Left lobe of liver (tissue), 2 donors: Measurements from ENCODE around the gene PHLPP2. TPM values are rescaled to one million over a fixed set of nuclear protein-coding genes. Genes with fewer than 3 reads are reported as not detected.
"Not testable (repeated sequence)": the region's sequence is repeated elsewhere in the genome, so short reads cannot be mapped to it uniquely, and the experiment has no call there.

ENCODE experiments used
- ATAC-seq: fragments of 200-7000 bp; cut with Tn5 transposase; one replicate; pipeline ENCODE4 v1.9.1; 2020; ENCODE audit warnings: mild to moderate bottlenecking, moderate library complexity
- DNase-seq: peaks from one replicate; pipeline ENCODE4 v3.0.0-alpha.2; 2020; ENCODE audit warnings: low spot score
- total RNA-seq: library from RNA; stranded (reverse); gene quantifications from one replicate; pipeline ENCODE4 v1.2.1, GENCODE V29; 2021
- donor health status: DM: no; HTN: no; CAD: no; lungs with moderate emphysema.
- donor health status: DM: no; HTN: yes; CAD: no.

PHLPP2 gene
- total RNA-seq, 1 donor from 2014 or later = 2.6 TPM

DNA sequence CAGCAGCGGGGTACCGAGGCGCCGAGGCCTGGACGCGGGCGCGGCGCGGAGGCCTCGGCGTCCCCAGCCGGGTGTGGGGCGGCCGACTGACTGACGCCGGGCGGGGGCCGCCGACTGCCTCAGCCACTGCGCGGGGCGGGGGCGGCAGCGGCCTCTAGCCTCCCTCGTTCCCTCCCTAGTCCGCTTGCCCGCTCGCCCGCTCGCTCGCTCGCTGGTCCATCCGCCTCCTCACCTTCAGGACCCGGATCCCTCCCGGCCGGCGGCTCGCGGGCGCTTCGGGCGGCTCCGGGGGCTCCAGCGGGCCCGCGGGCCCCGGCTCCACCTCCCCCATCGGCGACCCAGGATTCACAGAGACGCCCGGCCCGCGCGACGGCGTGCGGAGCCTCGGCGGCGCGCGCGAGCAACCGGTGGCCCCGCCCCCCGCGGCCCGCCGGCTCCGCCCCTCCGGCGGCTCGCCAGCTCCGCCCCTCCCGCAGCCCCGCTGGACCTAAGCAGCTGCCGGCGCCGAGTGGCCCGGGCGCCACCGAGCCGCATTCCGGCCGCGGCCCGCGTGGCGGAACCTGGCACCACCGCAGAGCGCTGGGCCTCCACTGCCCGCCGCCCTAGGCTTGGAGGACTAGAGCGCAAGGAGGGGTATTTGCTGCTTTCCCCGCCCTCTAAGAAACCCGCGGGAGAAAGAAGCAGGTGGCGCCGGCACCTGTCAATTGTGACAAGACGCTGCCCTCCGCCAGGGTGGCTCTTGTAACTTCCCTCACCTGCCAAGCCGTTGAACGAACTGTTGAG, 773 bp downstream of the PHLPP2 start:
- peak; percentile 87 for DNase-seq
- peak; percentile 94 for ATAC-seq

- peak; percentile 42 for ATAC-seq
- DNase-seq = peak; percentile 62
These were observed 1.5 kb downstream of the PHLPP2 start for GRCh38 chr16:71722801-71723536.

GRCh38 chr16:71721066-71721740, 3.3 kb downstream of the PHLPP2 start:
- no peak for ATAC-seq

GRCh38 chr16:71712501-71712900, 12.0 kb downstream of the PHLPP2 start:
- ATAC-seq (no peak), DNase-seq (no peak)

More at GRCh38 chr16:71721066-71721740, 3.3 kb downstream of the PHLPP2 start:
- no peak for DNase-seq

DNA sequence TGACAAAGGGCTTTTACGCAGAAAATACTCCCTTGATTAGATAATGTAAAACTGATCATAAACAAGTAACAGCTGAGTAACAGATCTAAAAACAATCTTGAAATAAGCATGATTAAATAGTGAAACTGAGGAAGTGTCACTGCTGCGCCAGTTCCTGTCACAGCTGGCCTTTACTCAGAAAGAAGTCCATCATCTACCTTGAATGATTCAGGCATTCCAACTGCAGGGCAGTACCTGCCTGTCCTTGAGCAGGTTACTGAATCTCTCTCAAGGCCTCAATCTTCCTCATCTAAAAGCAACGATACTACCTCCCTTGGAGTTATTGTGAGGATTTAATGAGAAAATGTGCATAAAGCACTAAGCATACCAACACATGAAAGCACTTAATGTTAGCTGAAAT, 12.7 kb downstream of the PHLPP2 start:
- ATAC-seq = no peak
- no peak for DNase-seq

GRCh38 chr16:71709229-71709781, 15.2 kb downstream of the PHLPP2 start:
- ATAC-seq = no peak

DNA sequence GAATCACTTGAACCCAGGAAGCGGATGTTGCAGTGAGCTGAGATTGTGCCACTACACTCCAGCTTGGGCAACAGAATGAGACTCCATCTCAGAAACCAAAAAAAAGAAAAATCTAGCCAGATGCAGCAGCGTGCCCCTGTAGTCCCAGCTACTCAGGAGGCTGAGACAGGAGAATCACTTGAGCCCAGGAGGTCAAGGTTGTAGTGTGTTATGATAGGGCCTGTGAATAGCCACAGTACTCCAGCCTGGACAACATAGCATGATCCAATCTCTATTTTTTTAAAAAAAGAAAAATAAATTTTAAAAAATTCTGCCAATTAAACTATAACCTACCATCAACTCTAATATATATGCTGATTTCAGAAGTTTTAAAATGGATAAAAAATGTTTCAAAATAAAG, 15.8 kb downstream of the PHLPP2 start:
- DNase-seq (no peak), ATAC-seq (no peak)

More at GRCh38 chr16:71709229-71709781, 15.2 kb downstream of the PHLPP2 start:
- no peak for DNase-seq

DNA sequence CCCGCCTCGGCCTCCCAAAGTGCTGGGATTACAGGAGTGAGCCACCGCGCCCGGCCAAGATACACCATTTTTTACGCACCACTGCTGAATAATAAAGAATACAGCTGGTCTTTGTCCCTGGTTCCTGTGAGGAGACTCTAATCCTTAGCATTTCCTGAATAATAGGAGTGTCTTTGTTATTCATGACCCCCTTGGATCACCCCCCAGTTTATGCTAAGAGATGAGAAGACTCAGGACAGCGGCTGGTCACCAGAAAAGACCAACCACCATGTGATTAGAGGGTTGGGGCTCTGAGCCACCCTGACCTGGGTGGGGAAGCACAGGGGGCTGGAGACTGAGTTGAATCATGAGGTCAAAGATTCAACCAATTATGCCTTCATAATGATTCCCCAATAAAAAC, 17.3 kb downstream of the PHLPP2 start:
- no peak for DNase-seq
- no peak for ATAC-seq

DNA sequence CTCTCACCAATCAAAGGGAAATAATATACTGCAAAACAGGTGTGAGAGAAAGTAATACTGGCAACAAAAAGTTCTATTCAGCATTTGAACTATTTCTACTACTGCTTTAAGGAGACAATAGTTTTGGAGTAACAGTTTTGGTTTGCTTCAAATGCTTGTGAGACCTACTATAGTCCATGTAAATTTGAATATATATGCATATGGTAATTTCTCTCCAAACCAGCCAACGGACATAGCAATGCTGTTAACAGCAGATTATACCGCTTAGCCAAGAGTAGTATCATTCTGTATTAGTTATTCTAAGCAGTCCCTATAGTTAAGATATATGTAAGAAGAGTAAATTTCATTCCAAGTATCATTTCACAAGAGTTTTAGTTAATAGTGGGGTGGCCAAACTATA, 18.5 kb downstream of the PHLPP2 start:
- DNase-seq (no peak), ATAC-seq (no peak)

DNA sequence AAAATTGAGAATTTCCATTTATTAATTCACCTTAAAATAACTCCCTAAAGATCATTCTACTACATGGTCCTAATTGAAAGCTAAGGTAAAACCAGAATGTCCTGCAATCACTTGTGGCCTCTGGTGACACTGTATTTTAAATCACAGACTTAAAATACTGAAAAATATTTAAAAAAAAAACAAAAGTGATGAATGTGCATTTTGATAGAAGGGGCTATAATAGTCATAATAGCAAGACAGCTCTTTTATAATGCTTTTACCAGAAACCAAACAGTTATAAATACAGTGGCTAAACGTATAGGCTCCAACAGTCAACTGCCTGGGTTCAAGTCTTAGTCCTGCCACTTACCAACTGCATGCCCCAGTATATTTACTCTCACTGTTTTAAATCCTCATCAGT, 21.2 kb downstream of the PHLPP2 start:
- DNase-seq = no peak

DNA sequence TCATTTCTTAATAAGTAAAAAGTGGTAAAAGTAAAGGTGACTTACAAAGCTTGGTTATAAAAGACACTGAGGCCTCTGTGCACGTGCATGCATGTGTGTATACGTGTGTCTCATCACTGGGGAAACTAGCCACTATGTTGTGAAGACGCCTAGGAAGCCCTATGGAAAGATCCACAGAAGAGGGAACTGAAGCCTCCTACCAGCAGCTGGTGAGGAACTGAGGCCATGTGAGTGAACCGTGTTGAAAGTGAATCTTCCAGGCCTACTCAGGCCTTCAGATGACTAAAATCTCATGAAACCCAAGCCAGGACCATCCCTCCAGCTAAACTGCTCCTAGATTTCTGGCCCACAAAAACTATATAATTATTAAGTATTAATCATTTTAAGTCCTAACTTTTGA, 23.7 kb downstream of the PHLPP2 start:
- DNase-seq (no peak), ATAC-seq (no peak)

More for the DNA sequence above, 21.2 kb downstream of the PHLPP2 start:
- no peak for ATAC-seq

- ATAC-seq (no peak), DNase-seq (no peak)
These were observed 26.0 kb downstream of the PHLPP2 start for GRCh38 chr16:71698491-71698890.

- ATAC-seq = no peak
- no peak for DNase-seq
These were observed 31.3 kb downstream of the PHLPP2 start for GRCh38 chr16:71693164-71693563.

DNA sequence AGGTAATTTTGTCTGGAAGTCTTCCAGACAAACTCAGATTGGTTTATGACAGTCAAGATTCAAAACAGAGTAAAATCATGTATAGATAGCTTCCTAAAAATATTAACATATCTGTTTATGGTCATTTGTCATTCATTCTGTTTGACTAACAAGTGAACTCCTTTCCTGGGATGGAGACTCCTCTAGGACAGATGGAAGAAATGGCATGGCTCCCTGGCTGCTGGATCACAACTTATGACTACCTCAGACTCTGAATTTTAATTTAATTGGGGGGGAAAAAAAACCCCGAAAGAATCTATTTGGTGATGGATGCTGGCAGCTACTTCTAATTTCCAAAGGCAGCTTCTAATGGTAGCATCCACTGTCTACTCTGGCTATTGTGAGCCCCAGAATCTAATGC, 34.6 kb downstream of the PHLPP2 start:
- ATAC-seq (no peak), DNase-seq (no peak)

DNA sequence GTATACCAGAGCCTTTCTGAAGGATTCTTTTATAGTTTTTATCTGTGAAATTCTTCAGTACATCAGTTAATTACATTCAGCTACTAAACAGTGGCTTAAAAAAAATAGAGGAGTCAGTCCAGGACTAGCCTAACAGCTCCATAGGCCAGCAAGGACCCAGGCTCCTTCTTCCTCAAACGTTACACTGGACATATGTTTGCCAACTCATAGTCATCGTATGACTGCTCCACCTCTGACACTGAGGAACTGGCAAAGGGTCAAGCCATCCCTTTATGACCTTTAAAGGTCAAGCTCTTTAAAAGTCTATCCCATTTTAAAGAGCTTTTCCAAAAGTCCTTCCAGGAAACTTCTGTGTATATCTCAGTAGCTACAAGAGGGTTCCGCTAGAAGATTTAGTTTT, 36.6 kb downstream of the PHLPP2 start:
- ATAC-seq = no peak
- no peak for DNase-seq

- DNase-seq, ATAC-seq: not testable (repeated sequence)
These were observed 40.2 kb downstream of the PHLPP2 start for GRCh38 chr16:71684280-71684679.

- ATAC-seq (no peak), DNase-seq (no peak)
These were observed 43.1 kb downstream of the PHLPP2 start for GRCh38 chr16:71681360-71681759.

DNA sequence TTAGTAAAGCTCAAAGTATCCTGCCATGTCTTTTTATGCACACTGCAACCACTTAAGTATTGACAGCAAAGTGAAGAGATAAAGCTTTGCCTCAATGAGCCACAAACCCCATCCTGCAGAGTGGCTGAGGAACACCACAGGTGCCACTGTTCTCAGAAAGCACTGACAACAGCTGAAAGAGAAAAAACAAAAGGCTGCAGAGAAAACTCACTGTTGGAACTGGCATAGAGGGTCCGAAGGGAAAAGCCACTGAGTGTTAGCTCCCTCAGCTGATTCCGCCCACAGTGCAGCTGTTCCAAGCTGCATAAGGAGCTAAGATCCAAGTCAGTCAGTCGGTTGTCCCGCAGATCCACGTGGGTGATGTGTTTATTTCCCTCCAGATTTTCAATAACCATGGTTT, 48.3 kb downstream of the PHLPP2 start:
- ATAC-seq (no peak), DNase-seq (no peak)

- ATAC-seq = no peak
These were observed 49.1 kb downstream of the PHLPP2 start for GRCh38 chr16:71675380-71675779.

GRCh38 chr16:71674229-71674628, 50.3 kb downstream of the PHLPP2 start:
- no peak for ATAC-seq
- DNase-seq = no peak

More at GRCh38 chr16:71675380-71675779, 49.1 kb downstream of the PHLPP2 start:
- no peak for DNase-seq

DNA sequence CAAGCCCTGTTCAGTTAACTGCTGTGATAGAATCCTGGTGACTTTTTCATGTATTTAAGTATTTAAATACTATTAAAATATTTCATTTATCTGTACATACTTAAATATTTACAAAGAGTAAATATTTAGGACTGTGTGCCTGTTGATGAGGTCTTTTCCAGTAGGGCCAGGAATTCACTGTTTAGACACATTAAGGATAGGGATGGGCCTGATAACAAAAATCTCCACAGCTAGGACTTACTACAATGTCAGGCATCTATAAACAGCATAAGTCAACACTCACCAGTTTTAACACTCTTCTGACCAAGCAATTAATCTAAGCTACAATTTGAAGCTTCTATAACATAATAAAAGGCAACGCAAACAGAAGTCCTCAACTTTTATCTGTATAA, 50.9 kb downstream of the PHLPP2 start:
- ATAC-seq = no peak
- DNase-seq = no peak
